ENCODE measurements around the gene BMPR1A. TPM values are rescaled to one million over a fixed set of nuclear protein-coding genes. Genes with fewer than 3 reads are reported as not detected.

The BMPR1A gene
- total RNA-seq, 1 experiment from 2014 or later = 31.6 TPM

GRCh38 chr10:86815640-86816039 is 59.2 kb downstream of the BMPR1A start:
- in situ Hi-C loops (cut with HindIII; ENCODE audit: low pct_unique_long_range_greater_than_20kb, low sequenced_read_pairs) = no loop called here
- no peak for DNase-seq (ENCODE audit: low read depth, low spot score)

GRCh38 chr10:86817246-86817645 is 60.8 kb downstream of the BMPR1A start:
- DNase-seq (ENCODE audit: low read depth, low spot score) = peak; percentile 48
- in situ Hi-C loops (cut with HindIII; ENCODE audit: low pct_unique_long_range_greater_than_20kb, low sequenced_read_pairs) = no loop called here

- DNase-seq (ENCODE audit: low read depth, low spot score) = no peak
- in situ Hi-C loops (cut with HindIII; ENCODE audit: low pct_unique_long_range_greater_than_20kb, low sequenced_read_pairs) = no loop called here
Measured at GRCh38 chr10:86819567-86819966, 63.1 kb downstream of the BMPR1A start.

- in situ Hi-C loops (cut with HindIII; ENCODE audit: low pct_unique_long_range_greater_than_20kb, low sequenced_read_pairs) = no loop called here
- no peak for DNase-seq (ENCODE audit: low read depth, low spot score)
Measured at GRCh38 chr10:86820509-86820908, 64.1 kb downstream of the BMPR1A start.

- in situ Hi-C loops (cut with HindIII; ENCODE audit: low pct_unique_long_range_greater_than_20kb, low sequenced_read_pairs) = no loop called here
- no peak for DNase-seq (ENCODE audit: low read depth, low spot score)
Measured at GRCh38 chr10:86821388-86821999, 65.1 kb downstream of the BMPR1A start.

GRCh38 chr10:86823565-86823964 is 67.1 kb downstream of the BMPR1A start:
- no peak for DNase-seq (ENCODE audit: low read depth, low spot score)
- in situ Hi-C loops (cut with HindIII; ENCODE audit: low pct_unique_long_range_greater_than_20kb, low sequenced_read_pairs) = no loop called here

GRCh38 chr10:86824151-86824550 is 67.7 kb downstream of the BMPR1A start:
- no peak for DNase-seq (ENCODE audit: low read depth, low spot score)
- in situ Hi-C loops (cut with HindIII; ENCODE audit: low pct_unique_long_range_greater_than_20kb, low sequenced_read_pairs) = no loop called here

GRCh38 chr10:86825366-86825765 is 68.9 kb downstream of the BMPR1A start:
- DNase-seq (ENCODE audit: low read depth, low spot score) = no peak
- in situ Hi-C loops (cut with HindIII; ENCODE audit: low pct_unique_long_range_greater_than_20kb, low sequenced_read_pairs) = no loop called here

GRCh38 chr10:86827639-86828038 is 71.2 kb downstream of the BMPR1A start:
- in situ Hi-C loops (cut with HindIII; ENCODE audit: low pct_unique_long_range_greater_than_20kb, low sequenced_read_pairs) = no loop called here

GRCh38 chr10:86828145-86828544 is 71.7 kb downstream of the BMPR1A start:
- in situ Hi-C loops (cut with HindIII; ENCODE audit: low pct_unique_long_range_greater_than_20kb, low sequenced_read_pairs) = no loop called here
- no peak for DNase-seq (ENCODE audit: low read depth, low spot score)

More at GRCh38 chr10:86827639-86828038, 71.2 kb downstream of the BMPR1A start:
- no peak for DNase-seq (ENCODE audit: low read depth, low spot score)

- no peak for DNase-seq (ENCODE audit: low read depth, low spot score)
- in situ Hi-C loops (cut with HindIII; ENCODE audit: low pct_unique_long_range_greater_than_20kb, low sequenced_read_pairs) = no loop called here
Measured at GRCh38 chr10:86829472-86829871, 73.1 kb downstream of the BMPR1A start.

GRCh38 chr10:86830043-86830591 is 73.7 kb downstream of the BMPR1A start:
- in situ Hi-C loops (cut with HindIII; ENCODE audit: low pct_unique_long_range_greater_than_20kb, low sequenced_read_pairs) = no loop called here
- no peak for DNase-seq (ENCODE audit: low read depth, low spot score)

- no peak for DNase-seq (ENCODE audit: low read depth, low spot score)
- in situ Hi-C loops (cut with HindIII; ENCODE audit: low pct_unique_long_range_greater_than_20kb, low sequenced_read_pairs) = no loop called here
Measured at GRCh38 chr10:86833969-86834368, 77.5 kb downstream of the BMPR1A start.

- in situ Hi-C loops (cut with HindIII; ENCODE audit: low pct_unique_long_range_greater_than_20kb, low sequenced_read_pairs) = no loop called here
- no peak for DNase-seq (ENCODE audit: low read depth, low spot score)
Measured at GRCh38 chr10:86836044-86836443, 79.6 kb downstream of the BMPR1A start.

- DNase-seq (ENCODE audit: low read depth, low spot score) = no peak
- in situ Hi-C loops (cut with HindIII; ENCODE audit: low pct_unique_long_range_greater_than_20kb, low sequenced_read_pairs) = no loop called here
Measured at GRCh38 chr10:86837663-86838062, 81.2 kb downstream of the BMPR1A start.

GRCh38 chr10:86840498-86840897 is 84.1 kb downstream of the BMPR1A start:
- in situ Hi-C loops (cut with HindIII; ENCODE audit: low pct_unique_long_range_greater_than_20kb, low sequenced_read_pairs) = no loop called here
- peak; percentile 87 for DNase-seq (ENCODE audit: low read depth, low spot score)

GRCh38 chr10:86846088-86846487 is 89.7 kb downstream of the BMPR1A start:
- no peak for DNase-seq (ENCODE audit: low read depth, low spot score)
- in situ Hi-C loops (cut with HindIII; ENCODE audit: low pct_unique_long_range_greater_than_20kb, low sequenced_read_pairs) = no loop called here

- in situ Hi-C loops (cut with HindIII; ENCODE audit: low pct_unique_long_range_greater_than_20kb, low sequenced_read_pairs) = no loop called here
- no peak for DNase-seq (ENCODE audit: low read depth, low spot score)
Measured at GRCh38 chr10:86848747-86849146, 92.3 kb downstream of the BMPR1A start.

- in situ Hi-C loops (cut with HindIII; ENCODE audit: low pct_unique_long_range_greater_than_20kb, low sequenced_read_pairs) = no loop called here
Measured at GRCh38 chr10:86849181-86849894, 92.9 kb downstream of the BMPR1A start.

More at GRCh38 chr10:86849181-86849894, 92.9 kb downstream of the BMPR1A start:
- DNase-seq (ENCODE audit: low read depth, low spot score) = no peak
